Measurements from ENCODE around the gene CLASP1. TPM values are rescaled to one million over a fixed set of nuclear protein-coding genes. Genes with fewer than 3 reads are reported as not detected.
"Not testable (repeated sequence)": the region's sequence is repeated elsewhere in the genome, so short reads cannot be mapped to it uniquely, and the experiment has no call there.

Gene CLASP1
- total and polyA plus RNA-seq, 9 donors, result 40.3 to 67.9 (median 51.7) TPM

GRCh38 chr2:121349721-121350401 lies 299.4 kb downstream of the CLASP1 start:
- no peaks in the 10 kb centered on the region for H3K27me3 ChIP-seq (ENCODE audit: control insufficient read depth, insufficient read depth, low read length)
- no peak overlapping the region for H3K4me3 ChIP-seq (ENCODE audit: low read length)
- DNase-seq, result no peak
- no peaks in the 10 kb centered on the region for H3K9me3 ChIP-seq (replicated peaks; ENCODE audit: control insufficient read depth, low read depth, low read length)
- H3K36me3 ChIP-seq (ENCODE audit: control insufficient read depth, insufficient read depth, low read length), result peaks cover 96% of the 10 kb centered on the region
- H3K27ac ChIP-seq (ENCODE audit: low read length), result no peak overlapping the region
- 83% methylated on average over 2 of the region's 4 CpGs for WGBS (ENCODE audit: insufficient coverage)
- no peaks in the 10 kb centered on the region for H3K4me1 ChIP-seq (ENCODE audit: control insufficient read depth, insufficient read depth, low read length)

- Histone ChIP-seq H3K4me1 (ENCODE audit: control insufficient read depth, insufficient read depth, low read length) (no peaks in the 10 kb centered on the region), H3K27me3 (ENCODE audit: control insufficient read depth, insufficient read depth, low read length) (no peaks in the 10 kb centered on the region), H3K9me3 (replicated peaks; ENCODE audit: control insufficient read depth, low read depth, low read length) (no peaks in the 10 kb centered on the region), H3K36me3 (ENCODE audit: control insufficient read depth, insufficient read depth, low read length) (peaks cover 95% of the 10 kb centered on the region), H3K4me3 (ENCODE audit: low read length) (no peak overlapping the region), H3K27ac (ENCODE audit: low read length) (no peak overlapping the region)
- DNase-seq, result no peak
- 88% methylated on average over 9 of the region's 15 CpGs for WGBS (ENCODE audit: insufficient coverage)
Measured at GRCh38 chr2:121348128-121348740, 301.0 kb downstream of the CLASP1 start.

- WGBS (ENCODE audit: insufficient coverage), result 93% methylated on average over 7 of the region's 8 CpGs
- no peaks in the 10 kb centered on the region for H3K4me1 ChIP-seq (ENCODE audit: control insufficient read depth, insufficient read depth, low read length)
- no peak overlapping the region for H3K4me3 ChIP-seq (ENCODE audit: low read length)
Measured at GRCh38 chr2:121346859-121347258, 302.4 kb downstream of the CLASP1 start.

GRCh38 chr2:121346407-121346806 lies 302.9 kb downstream of the CLASP1 start:
- no peak overlapping the region for H3K27ac ChIP-seq (ENCODE audit: low read length)
- H3K27me3 ChIP-seq (ENCODE audit: control insufficient read depth, insufficient read depth, low read length), result no peaks in the 10 kb centered on the region
- no peaks in the 10 kb centered on the region for H3K4me1 ChIP-seq (ENCODE audit: control insufficient read depth, insufficient read depth, low read length)
- peaks cover 83% of the 10 kb centered on the region for H3K36me3 ChIP-seq (ENCODE audit: control insufficient read depth, insufficient read depth, low read length)
- H3K9me3 ChIP-seq (replicated peaks; ENCODE audit: control insufficient read depth, low read depth, low read length), result no peaks in the 10 kb centered on the region
- no peak overlapping the region for H3K4me3 ChIP-seq (ENCODE audit: low read length)
- 74% methylated on average over 5 of the region's 6 CpGs for WGBS (ENCODE audit: insufficient coverage)
- no peak for DNase-seq

More at GRCh38 chr2:121346859-121347258, 302.4 kb downstream of the CLASP1 start:
- H3K36me3 ChIP-seq (ENCODE audit: control insufficient read depth, insufficient read depth, low read length), result peaks cover 88% of the 10 kb centered on the region
- no peak overlapping the region for H3K27ac ChIP-seq (ENCODE audit: low read length)
- no peaks in the 10 kb centered on the region for H3K27me3 ChIP-seq (ENCODE audit: control insufficient read depth, insufficient read depth, low read length)
- no peak for DNase-seq
- H3K9me3 ChIP-seq (replicated peaks; ENCODE audit: control insufficient read depth, low read depth, low read length), result no peaks in the 10 kb centered on the region

GRCh38 chr2:121345887-121346286 lies 303.4 kb downstream of the CLASP1 start:
- no peaks in the 10 kb centered on the region for H3K9me3 ChIP-seq (replicated peaks; ENCODE audit: control insufficient read depth, low read depth, low read length)
- no peaks in the 10 kb centered on the region for H3K4me1 ChIP-seq (ENCODE audit: control insufficient read depth, insufficient read depth, low read length)
- peaks cover 82% of the 10 kb centered on the region for H3K36me3 ChIP-seq (ENCODE audit: control insufficient read depth, insufficient read depth, low read length)
- H3K27me3 ChIP-seq (ENCODE audit: control insufficient read depth, insufficient read depth, low read length), result no peaks in the 10 kb centered on the region
- H3K4me3 ChIP-seq (ENCODE audit: low read length), result no peak overlapping the region
- H3K27ac ChIP-seq (ENCODE audit: low read length), result no peak overlapping the region
- no peak for DNase-seq
- WGBS (ENCODE audit: insufficient coverage), result no CpG with 5 or more reads among the region's 3 CpGs

- Histone ChIP-seq H3K9me3 (replicated peaks; ENCODE audit: control insufficient read depth, low read depth, low read length) (no peaks in the 10 kb centered on the region), H3K36me3 (ENCODE audit: control insufficient read depth, insufficient read depth, low read length) (peaks cover 83% of the 10 kb centered on the region), H3K27ac (ENCODE audit: low read length) (no peak overlapping the region), H3K4me3 (ENCODE audit: low read length) (no peak overlapping the region), H3K4me1 (ENCODE audit: control insufficient read depth, insufficient read depth, low read length) (no peaks in the 10 kb centered on the region), H3K27me3 (ENCODE audit: control insufficient read depth, insufficient read depth, low read length) (no peaks in the 10 kb centered on the region)
- DNase-seq, result no peak
- 85% methylated on average over 4 of the region's 6 CpGs for WGBS (ENCODE audit: insufficient coverage)
Measured at GRCh38 chr2:121345101-121345500, 304.2 kb downstream of the CLASP1 start.

GRCh38 chr2:121343828-121344399 lies 305.3 kb downstream of the CLASP1 start:
- H3K9me3 ChIP-seq (replicated peaks; ENCODE audit: control insufficient read depth, low read depth, low read length); H3K27me3 ChIP-seq (ENCODE audit: control insufficient read depth, insufficient read depth, low read length); DNase-seq; H3K4me3 ChIP-seq (ENCODE audit: low read length); H3K4me1 ChIP-seq (ENCODE audit: control insufficient read depth, insufficient read depth, low read length); H3K27ac ChIP-seq (ENCODE audit: low read length): not testable (repeated sequence)
- H3K36me3 ChIP-seq (ENCODE audit: control insufficient read depth, insufficient read depth, low read length), result peaks cover 80% of the 10 kb centered on the region
- 55% methylated on average over 2 of the region's 12 CpGs for WGBS (ENCODE audit: insufficient coverage)

DNA sequence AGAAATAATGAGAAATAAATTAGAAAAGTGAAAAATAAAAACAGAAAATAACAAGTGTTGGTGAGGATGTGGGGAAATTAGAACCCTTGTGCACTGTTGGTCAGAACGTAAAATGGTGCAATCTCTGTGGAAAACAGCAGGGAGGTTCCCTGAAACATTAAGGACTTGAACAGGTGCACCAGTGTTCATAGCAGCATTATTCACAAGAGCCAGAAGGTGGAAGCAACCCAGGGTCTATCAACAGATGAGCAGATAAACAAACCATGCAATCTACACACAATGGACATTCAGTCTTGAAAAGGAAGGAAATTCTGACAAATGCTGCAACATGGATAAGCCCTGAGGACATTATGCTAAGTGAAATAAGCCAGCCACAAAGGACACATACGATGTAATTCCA lies 306.1 kb downstream of the CLASP1 start:
- 29% methylated on average over 1 of the region's 2 CpGs for WGBS (ENCODE audit: insufficient coverage)
- Histone ChIP-seq H3K4me1 (ENCODE audit: control insufficient read depth, insufficient read depth, low read length) (no peaks in the 10 kb centered on the region), H3K27ac (ENCODE audit: low read length) (no peak overlapping the region), H3K9me3 (replicated peaks; ENCODE audit: control insufficient read depth, low read depth, low read length) (no peaks in the 10 kb centered on the region), H3K36me3 (ENCODE audit: control insufficient read depth, insufficient read depth, low read length) (peaks cover 81% of the 10 kb centered on the region), H3K27me3 (ENCODE audit: control insufficient read depth, insufficient read depth, low read length) (no peaks in the 10 kb centered on the region), H3K4me3 (ENCODE audit: low read length) (no peak overlapping the region)
- no peak for DNase-seq

- Histone ChIP-seq H3K27me3 (ENCODE audit: control insufficient read depth, insufficient read depth, low read length) (no peaks in the 10 kb centered on the region), H3K9me3 (replicated peaks; ENCODE audit: control insufficient read depth, low read depth, low read length) (no peaks in the 10 kb centered on the region), H3K4me1 (ENCODE audit: control insufficient read depth, insufficient read depth, low read length) (no peaks in the 10 kb centered on the region), H3K27ac (ENCODE audit: low read length) (no peak overlapping the region), H3K4me3 (ENCODE audit: low read length) (no peak overlapping the region), H3K36me3 (ENCODE audit: control insufficient read depth, insufficient read depth, low read length) (peaks cover 79% of the 10 kb centered on the region)
- DNase-seq, result no peak
- WGBS (ENCODE audit: insufficient coverage), result no CpG with 5 or more reads among the region's 5 CpGs
Measured at GRCh38 chr2:121342751-121343150, 306.5 kb downstream of the CLASP1 start.

- Histone ChIP-seq H3K4me3 (ENCODE audit: low read length) (no peak overlapping the region), H3K27ac (ENCODE audit: low read length) (no peak overlapping the region), H3K36me3 (ENCODE audit: control insufficient read depth, insufficient read depth, low read length) (peaks cover 67% of the 10 kb centered on the region), H3K4me1 (ENCODE audit: control insufficient read depth, insufficient read depth, low read length) (no peaks in the 10 kb centered on the region), H3K9me3 (replicated peaks; ENCODE audit: control insufficient read depth, low read depth, low read length) (no peaks in the 10 kb centered on the region), H3K27me3 (ENCODE audit: control insufficient read depth, insufficient read depth, low read length) (no peaks in the 10 kb centered on the region)
- WGBS (ENCODE audit: insufficient coverage), result 87% methylated on average over 3 of the region's 4 CpGs
- no peak for DNase-seq
Measured at GRCh38 chr2:121340926-121341325, 308.3 kb downstream of the CLASP1 start.

All from muscle of leg (tissue), 11 donors.